Measurements from ENCODE around the gene HSBP1L1. TPM values are rescaled to one million over a fixed set of nuclear protein-coding genes. Genes with fewer than 3 reads are reported as not detected.

Gene HSBP1L1
- total RNA-seq, 2 experiments from 2014 or later = 0.50 to 1.5 TPM

GRCh38 chr18:79934311-79935097 is 29.9 kb upstream of the HSBP1L1 start:
- Mint-ChIP-seq H3K27ac (no peak overlapping the region), H3K27me3 (ENCODE audit: low read depth) (no peaks in the 10 kb centered on the region), H3K4me3 (no peak overlapping the region), H3K36me3 (ENCODE audit: low read depth) (peaks cover 79% of the 10 kb centered on the region), H3K4me1 (ENCODE audit: low read depth) (no peaks in the 10 kb centered on the region), H3K9me3 (ENCODE audit: insufficient read depth) (peaks cover 61% of the 10 kb centered on the region)
- CTCF ChIA-PET = no interaction called here
- ATAC-seq (no peak), DNase-seq (no peak)
- POLR2A ChIA-PET = no interaction called here

- no peak for DNase-seq
- no peak for ATAC-seq
- H3K27me3 Mint-ChIP-seq (ENCODE audit: low read depth) = no peaks in the 10 kb centered on the region
- H3K4me1 Mint-ChIP-seq (ENCODE audit: low read depth) = no peaks in the 10 kb centered on the region
- H3K36me3 Mint-ChIP-seq (ENCODE audit: low read depth) = peaks cover 78% of the 10 kb centered on the region
- peaks cover 55% of the 10 kb centered on the region for H3K9me3 Mint-ChIP-seq (ENCODE audit: insufficient read depth)
- H3K4me3 Mint-ChIP-seq = no peak overlapping the region
- no peak overlapping the region for H3K27ac Mint-ChIP-seq
- ChIA-PET POLR2A (no interaction called here), CTCF (no interaction called here)
Measured at GRCh38 chr18:79935098-79935480, 29.4 kb upstream of the HSBP1L1 start.

- Mint-ChIP-seq H3K4me3 (no peak overlapping the region), H3K27me3 (ENCODE audit: low read depth) (no peaks in the 10 kb centered on the region), H3K36me3 (ENCODE audit: low read depth) (peaks cover 77% of the 10 kb centered on the region), H3K27ac (no peak overlapping the region), H3K9me3 (ENCODE audit: insufficient read depth) (peaks cover 51% of the 10 kb centered on the region), H3K4me1 (ENCODE audit: low read depth) (no peaks in the 10 kb centered on the region)
- DNase-seq (no peak), ATAC-seq (no peak)
- POLR2A ChIA-PET = no interaction called here
- CTCF ChIA-PET = no interaction called here
Measured at GRCh38 chr18:79935499-79935898, 28.9 kb upstream of the HSBP1L1 start.

GRCh38 chr18:79935925-79936324 is 28.5 kb upstream of the HSBP1L1 start:
- Mint-ChIP-seq H3K36me3 (ENCODE audit: low read depth) (peaks cover 77% of the 10 kb centered on the region), H3K27ac (no peak overlapping the region), H3K27me3 (ENCODE audit: low read depth) (no peaks in the 10 kb centered on the region), H3K9me3 (ENCODE audit: insufficient read depth) (peaks cover 48% of the 10 kb centered on the region), H3K4me3 (no peak overlapping the region), H3K4me1 (ENCODE audit: low read depth) (no peaks in the 10 kb centered on the region)
- no peak for DNase-seq
- ChIA-PET POLR2A (no interaction called here), CTCF (no interaction called here)
- no peak for ATAC-seq

GRCh38 chr18:79936641-79937040 is 27.8 kb upstream of the HSBP1L1 start:
- ChIA-PET POLR2A (no interaction called here), CTCF (no interaction called here)
- Mint-ChIP-seq H3K9me3 (ENCODE audit: insufficient read depth) (peaks cover 42% of the 10 kb centered on the region), H3K27me3 (ENCODE audit: low read depth) (no peaks in the 10 kb centered on the region), H3K27ac (no peak overlapping the region), H3K4me1 (ENCODE audit: low read depth) (no peaks in the 10 kb centered on the region), H3K36me3 (ENCODE audit: low read depth) (peaks cover 71% of the 10 kb centered on the region), H3K4me3 (no peak overlapping the region)
- no peak for DNase-seq
- no peak for ATAC-seq

- no peaks in the 10 kb centered on the region for H3K4me1 Mint-ChIP-seq (ENCODE audit: low read depth)
- no peak overlapping the region for H3K4me3 Mint-ChIP-seq
- peaks cover 38% of the 10 kb centered on the region for H3K9me3 Mint-ChIP-seq (ENCODE audit: insufficient read depth)
- DNase-seq (no peak), ATAC-seq (no peak)
- no peaks in the 10 kb centered on the region for H3K27me3 Mint-ChIP-seq (ENCODE audit: low read depth)
- CTCF ChIA-PET = no interaction called here
- POLR2A ChIA-PET = no interaction called here
- peaks cover 71% of the 10 kb centered on the region for H3K36me3 Mint-ChIP-seq (ENCODE audit: low read depth)
- H3K27ac Mint-ChIP-seq = no peak overlapping the region
Measured at GRCh38 chr18:79937103-79937860, 27.2 kb upstream of the HSBP1L1 start.

GRCh38 chr18:79938196-79938595 is 26.2 kb upstream of the HSBP1L1 start:
- Mint-ChIP-seq H3K9me3 (ENCODE audit: insufficient read depth) (peaks cover 29% of the 10 kb centered on the region), H3K27ac (no peak overlapping the region), H3K4me1 (ENCODE audit: low read depth) (no peaks in the 10 kb centered on the region), H3K27me3 (ENCODE audit: low read depth) (no peaks in the 10 kb centered on the region), H3K36me3 (ENCODE audit: low read depth) (peaks cover 67% of the 10 kb centered on the region), H3K4me3 (no peak overlapping the region)
- ATAC-seq (no peak), DNase-seq (no peak)
- POLR2A ChIA-PET = no interaction called here
- CTCF ChIA-PET = no interaction called here

- ChIA-PET CTCF (interaction anchor here (1.4 kb wide), 1 partner anchor 10 kb away, joined by 7 read pairs; no protein-coding TSS in a partner anchor), POLR2A (no interaction called here)
- Mint-ChIP-seq H3K9me3 (ENCODE audit: insufficient read depth) (peaks cover 20% of the 10 kb centered on the region), H3K27ac (no peak overlapping the region), H3K36me3 (ENCODE audit: low read depth) (peaks cover 58% of the 10 kb centered on the region), H3K4me1 (ENCODE audit: low read depth) (peaks cover 4% of the 10 kb centered on the region), H3K4me3 (no peak overlapping the region), H3K27me3 (ENCODE audit: low read depth) (no peaks in the 10 kb centered on the region)
- ATAC-seq = no peak
- DNase-seq = no peak
Measured at GRCh38 chr18:79939096-79939495, 25.3 kb upstream of the HSBP1L1 start.

- H3K4me3 Mint-ChIP-seq = no peak overlapping the region
- ChIA-PET POLR2A (no interaction called here), CTCF (interaction anchor here (1.4 kb wide), 1 partner anchor 11 kb away, joined by 7 read pairs; no protein-coding TSS in a partner anchor)
- DNase-seq = no peak
- no peak overlapping the region for H3K27ac Mint-ChIP-seq
- H3K27me3 Mint-ChIP-seq (ENCODE audit: low read depth) = no peaks in the 10 kb centered on the region
- peaks cover 13% of the 10 kb centered on the region for H3K4me1 Mint-ChIP-seq (ENCODE audit: low read depth)
- peaks cover 48% of the 10 kb centered on the region for H3K36me3 Mint-ChIP-seq (ENCODE audit: low read depth)
- H3K9me3 Mint-ChIP-seq (ENCODE audit: insufficient read depth) = peaks cover 18% of the 10 kb centered on the region
- no peak for ATAC-seq
Measured at GRCh38 chr18:79940126-79940813, 24.2 kb upstream of the HSBP1L1 start.

GRCh38 chr18:79940814-79941472 is 23.5 kb upstream of the HSBP1L1 start:
- Mint-ChIP-seq H3K9me3 (ENCODE audit: insufficient read depth) (peaks cover 11% of the 10 kb centered on the region), H3K4me1 (ENCODE audit: low read depth) (peaks cover 13% of the 10 kb centered on the region), H3K27me3 (ENCODE audit: low read depth) (no peaks in the 10 kb centered on the region), H3K4me3 (no peak overlapping the region), H3K27ac (no peak overlapping the region), H3K36me3 (ENCODE audit: low read depth) (peaks cover 41% of the 10 kb centered on the region)
- no peak for DNase-seq
- no peak for ATAC-seq
- ChIA-PET CTCF (no interaction called here), POLR2A (no interaction called here)

GRCh38 chr18:79941473-79942119 is 22.8 kb upstream of the HSBP1L1 start:
- H3K27ac Mint-ChIP-seq = no peak overlapping the region
- CTCF ChIA-PET = no interaction called here
- H3K9me3 Mint-ChIP-seq (ENCODE audit: insufficient read depth) = peaks cover 7% of the 10 kb centered on the region
- H3K36me3 Mint-ChIP-seq (ENCODE audit: low read depth) = peaks cover 35% of the 10 kb centered on the region
- H3K27me3 Mint-ChIP-seq (ENCODE audit: low read depth) = no peaks in the 10 kb centered on the region
- no peak overlapping the region for H3K4me3 Mint-ChIP-seq
- peaks cover 18% of the 10 kb centered on the region for H3K4me1 Mint-ChIP-seq (ENCODE audit: low read depth)
- ATAC-seq (no peak), DNase-seq (no peak)
- POLR2A ChIA-PET = no interaction called here
